Measurements from ENCODE around the gene WWOX. TPM values are rescaled to one million over a fixed set of nuclear protein-coding genes. Genes with fewer than 3 reads are reported as not detected.

WWOX gene
- total RNA-seq, 1 experiment from 2014 or later, result 15.6 TPM

GRCh38 chr16:78220571-78220970 is 121.1 kb downstream of the WWOX start:
- Histone ChIP-seq H3K79me2 (ENCODE audit: insufficient read depth, low read length) (no peaks in the 10 kb centered on the region), H3K4me2 (ENCODE audit: insufficient read depth, insufficient read length, low read length) (no peak overlapping the region), H3K27me3 (ENCODE audit: insufficient read depth, low read length) (no peaks in the 10 kb centered on the region), H3K18ac (ENCODE audit: insufficient read length, low read depth, low read length) (no peak overlapping the region), H3K79me1 (ENCODE audit: insufficient read depth, low read depth, low read length, poor library complexity, severe bottlenecking) (no peaks in the 10 kb centered on the region), H2AFZ (ENCODE audit: low read length) (no peak overlapping the region), H2BK20ac (ENCODE audit: low read depth, low read length, poor library complexity, severe bottlenecking) (no peak overlapping the region), H3K4me1 (ENCODE audit: insufficient read depth, low read length) (no peaks in the 10 kb centered on the region), H4K20me1 (ENCODE audit: control insufficient read depth, insufficient read depth, insufficient read length) (no peaks in the 10 kb centered on the region), H3T11ph (ENCODE audit: low read length) (no peak overlapping the region), H4K8ac (replicated peaks; ENCODE audit: insufficient read length, low read depth, low read length) (no peak overlapping the region), H3K27ac (ENCODE audit: insufficient read length, low read depth, low read length) (no peak overlapping the region), H4K5ac (ENCODE audit: insufficient read length, low read depth, low read length) (no peak overlapping the region), H3K9ac (ENCODE audit: extremely low read depth, insufficient read length, low read length) (no peak overlapping the region), H2BK15ac (ENCODE audit: low read depth, low read length) (no peak overlapping the region), H2BK120ac (ENCODE audit: low read depth, low read length, poor library complexity, severe bottlenecking) (no peak overlapping the region), H3K23me2 (ENCODE audit: insufficient read length, low read depth, low read length, poor library complexity, severe bottlenecking) (no peaks in the 10 kb centered on the region), H3K14ac (ENCODE audit: insufficient read depth, low read length) (no peak overlapping the region), H3K9me3 (ENCODE audit: control insufficient read depth, low read depth, low read length) (no peaks in the 10 kb centered on the region), H4K91ac (ENCODE audit: insufficient read length, low read depth, low read length) (no peak overlapping the region), H2BK12ac (ENCODE audit: insufficient read length, low read depth, low read length) (no peak overlapping the region), H2BK5ac (ENCODE audit: insufficient read length, low read length) (no peak overlapping the region), H3K56ac (ENCODE audit: insufficient read length, low read depth, low read length) (no peak overlapping the region), H3K4ac (ENCODE audit: low read depth, low read length) (no peak overlapping the region), H3K23ac (ENCODE audit: insufficient read length, low read depth, low read length) (no peak overlapping the region), H2AK5ac (ENCODE audit: insufficient read length, low read length) (no peak overlapping the region)
- H3K36me3 Mint-ChIP-seq (ENCODE audit: insufficient read depth in 1 of 3, low read depth in 3 of 3), result no peaks in the 10 kb centered on the region
- peaks cover 0 to 8% of the 10 kb centered on the region in 2 experiments; a peak in 2 of 4 replicates for H3K4me1 Mint-ChIP-seq
- H3K27ac Mint-ChIP-seq, result no peak overlapping the region
- no peak for DNase-seq
- H3K9me3 Mint-ChIP-seq, result no peaks in the 10 kb centered on the region
- TF ChIP-seq CTCF (conservative IDR thresholded peaks at IDR 0.05), result no peak
- H3K27me3 Mint-ChIP-seq (ENCODE audit: low read depth), result no peaks in the 10 kb centered on the region; the same call in 1 of the 2 replicates
- WGBS (ENCODE audit: extremely low coverage, insufficient read length, low lambda C conversion rate), result no CpG with 5 or more reads among the region's 2 CpGs
- no peak overlapping the region for H3K4me3 Mint-ChIP-seq
